Embryonic facial prominence (tissue), 1 donor: Measurements from ENCODE around the gene DDT.
"Not testable (repeated sequence)": the region's sequence is repeated elsewhere in the genome, so short reads cannot be mapped to it uniquely, and the experiment has no call there.

Source experiments
- DNase-seq: peaks from one replicate; pipeline ENCODE4 v3.0.0-alpha.2; 2016; ENCODE audit errors: extremely low spot score

The DDT gene

GRCh38 chr22:23952794-23953405 is 21.3 kb downstream of the DDT start:
- not testable (repeated sequence) for DNase-seq

- not testable (repeated sequence) for DNase-seq
Measured at GRCh38 chr22:23951383-23951782, 22.9 kb downstream of the DDT start.

- not testable (repeated sequence) for DNase-seq
Measured at GRCh38 chr22:23949764-23950163, 24.5 kb downstream of the DDT start.

- not testable (repeated sequence) for DNase-seq
Measured at GRCh38 chr22:23947391-23947790, 26.9 kb downstream of the DDT start.

- not testable (repeated sequence) for DNase-seq
Measured at GRCh38 chr22:23940166-23940565, 34.1 kb downstream of the DDT start.

GRCh38 chr22:23939017-23939357 is 35.3 kb downstream of the DDT start:
- no peak for DNase-seq

- no peak for DNase-seq
Measured at GRCh38 chr22:23938328-23939016, 35.8 kb downstream of the DDT start.

GRCh38 chr22:23926561-23926960 is 47.7 kb downstream of the DDT start:
- no peak for DNase-seq

GRCh38 chr22:23925020-23925606 is 49.1 kb downstream of the DDT start:
- DNase-seq, result no peak

- DNase-seq, result no peak
Measured at GRCh38 chr22:23922921-23923320, 51.3 kb downstream of the DDT start.

GRCh38 chr22:23921586-23922201 is 52.5 kb downstream of the DDT start:
- DNase-seq, result not testable (repeated sequence)
